NCI-H2171 (cell line): Measurements from ENCODE around the gene JAK1.

Experiments
- DNase-seq: peaks from one replicate; lab custom pipeline; 2025; lab: John Stamatoyannopoulos, UW

Gene JAK1

DNA sequence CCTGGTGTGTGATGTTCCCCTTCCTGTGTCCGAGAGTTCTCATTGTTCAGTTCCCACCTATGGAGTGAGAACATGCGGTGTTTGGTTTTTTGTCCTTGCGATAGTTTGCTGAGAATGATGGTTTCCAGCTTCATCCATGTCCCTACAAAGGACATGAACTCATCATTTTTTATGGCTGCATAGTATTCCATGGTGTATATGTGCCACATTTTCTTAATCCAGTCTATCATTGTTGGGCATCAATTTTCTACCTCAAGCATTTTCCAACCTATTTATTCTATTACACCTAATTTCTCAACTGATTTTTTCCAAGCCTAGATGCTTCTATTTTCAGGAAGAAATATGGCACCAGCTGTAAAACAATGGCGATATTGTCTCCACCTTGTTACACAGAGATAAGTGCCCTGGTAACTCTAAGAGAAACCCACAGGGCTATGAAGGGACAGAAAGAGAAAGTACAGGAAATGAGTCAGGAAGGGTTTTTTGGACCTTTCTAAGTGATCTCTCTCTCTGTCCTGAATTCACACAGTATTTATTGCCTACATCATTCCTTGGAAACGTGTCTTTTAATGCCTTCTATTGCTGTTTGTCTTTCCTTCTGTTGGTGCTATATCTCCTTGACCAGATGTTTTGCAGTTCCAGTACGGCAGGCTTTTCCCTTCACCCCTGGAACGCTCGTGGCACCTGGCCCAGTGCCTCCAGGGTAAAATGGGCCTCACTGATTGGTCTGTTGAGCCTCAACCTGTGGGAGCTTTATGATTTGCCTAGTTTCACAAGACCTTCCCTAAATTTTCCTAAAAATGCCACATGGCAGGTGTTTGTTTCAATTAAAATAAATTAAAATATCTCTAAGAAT is 14.6 kb upstream of the JAK1 start:
- DNase-seq: no peak

DNA sequence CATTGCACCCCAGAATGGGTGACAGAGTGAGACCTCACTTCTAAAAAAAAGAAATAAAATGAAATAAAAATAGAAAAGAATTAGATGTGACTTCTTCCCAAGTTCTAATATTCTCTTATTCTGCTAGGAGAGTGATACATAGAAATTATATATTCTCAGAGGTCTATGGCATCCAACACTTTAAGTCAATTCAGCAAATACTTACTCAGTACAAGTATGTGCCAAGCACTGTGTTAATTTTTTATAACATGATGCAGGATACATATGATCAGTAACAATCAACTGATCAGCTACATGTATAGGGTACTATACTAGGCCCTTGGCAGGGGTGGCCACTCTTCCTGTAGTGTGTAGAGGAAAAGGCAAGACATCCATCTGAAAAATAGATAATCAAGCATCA is 13.0 kb upstream of the JAK1 start:
- no peak for DNase-seq

DNA sequence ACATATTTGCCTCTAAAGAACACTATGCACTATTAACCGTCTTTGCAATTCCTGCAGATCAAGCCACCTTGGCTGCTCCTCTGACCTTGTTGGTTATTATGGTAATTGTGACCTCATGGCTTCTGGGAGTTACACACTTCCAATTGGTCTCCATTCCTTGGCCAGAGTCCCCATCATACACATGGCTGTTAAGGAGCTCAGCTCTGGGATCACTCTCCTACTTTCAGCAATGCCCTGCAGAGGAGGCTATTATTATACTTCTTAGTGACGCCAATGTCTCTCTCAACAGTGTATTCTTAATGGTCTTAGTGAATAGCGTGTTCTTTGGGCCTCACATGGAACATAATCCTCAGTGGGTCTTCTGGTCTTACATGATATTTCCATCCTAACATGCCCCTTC is 10.0 kb upstream of the JAK1 start:
- DNase-seq: no peak

DNA sequence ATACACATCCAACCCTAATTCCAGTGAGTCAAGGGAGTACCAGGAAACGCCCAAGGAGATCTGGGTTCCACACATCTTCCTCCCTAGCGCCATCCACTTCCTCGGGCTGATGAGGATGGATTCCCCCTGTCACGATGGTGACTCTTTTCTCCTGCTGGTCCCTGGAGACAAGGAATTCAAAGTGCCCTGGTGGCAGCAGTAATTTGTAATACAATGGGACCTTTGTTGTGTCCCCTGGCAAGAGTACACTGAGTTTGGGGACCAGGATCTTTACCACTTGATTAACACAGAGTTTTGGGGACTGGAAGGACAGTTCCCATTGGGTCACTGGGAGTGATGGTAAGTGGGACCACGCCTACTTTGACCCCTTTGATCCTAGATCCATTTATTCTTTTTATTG is 9.4 kb upstream of the JAK1 start:
- no peak for DNase-seq

DNA sequence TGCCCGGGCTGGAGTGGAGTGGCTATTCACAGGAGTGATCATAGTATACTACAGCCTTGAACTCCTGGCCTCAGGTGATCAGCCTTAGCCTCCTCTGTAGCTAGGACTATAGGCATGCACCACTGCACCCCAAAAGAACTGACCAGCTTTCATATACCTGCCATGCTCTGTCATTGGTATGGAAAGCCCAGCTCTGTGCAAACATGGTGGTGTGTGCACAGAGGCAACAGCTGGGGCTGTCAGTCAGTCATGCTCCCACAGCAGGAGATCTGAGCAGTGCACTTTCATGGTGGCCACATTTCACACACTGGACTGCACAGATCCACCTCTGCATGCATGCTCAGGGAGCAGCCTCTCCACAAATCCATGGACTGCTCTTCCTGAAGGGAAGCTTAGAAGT is 8.8 kb upstream of the JAK1 start:
- no peak for DNase-seq

DNA sequence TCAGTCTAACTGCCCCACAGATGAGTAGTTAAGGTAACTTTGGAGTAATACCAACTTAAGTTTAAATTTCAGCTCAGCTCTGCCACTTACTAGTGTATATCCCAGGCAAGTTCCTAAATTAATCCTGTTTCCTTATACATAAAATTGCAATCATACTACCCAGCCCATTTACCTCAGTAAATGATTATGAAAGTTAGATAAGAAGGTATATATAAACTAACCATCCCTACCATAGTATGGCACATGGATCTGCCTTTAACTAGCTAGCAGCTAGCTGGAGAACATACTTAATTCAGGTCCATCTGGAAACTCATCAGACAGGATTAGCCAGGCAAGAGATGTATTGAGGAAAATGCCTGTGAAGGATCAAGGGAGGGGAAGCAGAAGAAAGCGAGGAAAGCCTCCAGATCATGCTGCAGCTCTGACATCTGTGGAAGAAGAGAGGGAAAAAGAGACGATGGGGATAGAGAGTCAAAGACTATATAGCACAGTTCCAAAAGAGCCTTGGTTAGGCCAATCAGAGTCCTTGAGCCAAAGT is 8.0 kb upstream of the JAK1 start:
- no peak for DNase-seq

DNA sequence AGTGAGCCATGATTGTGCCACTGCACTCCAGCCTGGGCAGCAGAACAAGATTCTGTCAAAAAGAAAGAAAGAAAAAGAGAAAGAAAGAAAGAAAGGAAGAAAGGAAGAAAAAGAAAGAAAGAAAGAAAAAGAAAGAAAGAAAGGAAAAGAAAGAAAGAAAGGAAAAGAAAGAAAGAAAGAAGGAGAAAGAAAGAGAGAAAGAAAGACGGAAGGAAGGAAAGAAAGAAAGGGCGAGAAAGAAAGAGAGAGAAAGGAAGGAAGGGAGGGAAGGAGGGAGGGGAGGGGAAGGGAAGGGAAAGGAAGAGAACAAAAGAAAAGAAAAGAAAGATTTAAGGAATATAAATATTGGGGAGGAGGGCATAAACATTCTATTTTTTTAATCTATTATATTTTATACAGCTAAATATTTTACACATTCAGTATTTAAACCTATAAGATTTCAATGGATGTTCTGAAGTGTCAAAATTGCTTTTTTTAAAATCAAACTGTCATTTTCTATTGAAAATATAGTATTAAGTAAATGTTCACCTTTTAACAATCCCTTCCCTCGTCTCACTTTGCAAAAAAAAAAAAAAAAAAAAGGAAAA is 6.8 kb upstream of the JAK1 start:
- no peak for DNase-seq

DNA sequence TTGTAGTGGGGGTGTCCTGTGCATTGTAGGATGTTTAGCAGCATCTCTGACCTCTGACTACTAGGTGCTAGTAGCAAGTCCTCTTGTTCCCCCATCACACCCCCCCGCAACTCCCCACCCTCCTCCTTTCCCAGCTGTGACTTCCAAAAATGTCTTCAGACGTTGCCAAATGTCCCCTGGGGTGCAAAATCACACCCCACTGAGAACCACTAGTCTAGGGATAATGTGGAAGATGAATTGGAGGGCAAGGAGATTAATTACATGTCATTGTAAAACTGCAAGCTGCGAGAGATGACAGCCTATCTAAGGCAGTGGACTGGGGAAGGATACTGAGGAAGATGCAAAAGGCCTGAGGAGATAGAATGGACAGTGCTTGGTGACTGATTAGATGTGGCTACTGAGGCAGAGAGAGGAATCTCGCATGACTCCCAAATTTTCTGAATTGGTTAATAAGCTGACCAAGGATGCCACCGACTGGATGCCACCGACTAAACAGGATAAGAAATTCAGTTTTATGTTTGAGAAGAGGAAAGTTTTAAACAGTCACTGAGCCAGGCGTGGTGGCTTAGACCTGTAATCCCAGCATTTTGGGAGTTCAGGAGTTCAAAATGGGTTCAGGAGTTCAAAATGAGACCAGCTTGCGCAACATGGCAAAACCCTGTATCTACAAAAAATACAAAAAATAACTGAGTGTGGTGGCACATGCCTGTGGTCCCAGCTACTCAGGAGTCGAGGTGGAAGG is 3.1 kb upstream of the JAK1 start:
- no peak for DNase-seq

DNA sequence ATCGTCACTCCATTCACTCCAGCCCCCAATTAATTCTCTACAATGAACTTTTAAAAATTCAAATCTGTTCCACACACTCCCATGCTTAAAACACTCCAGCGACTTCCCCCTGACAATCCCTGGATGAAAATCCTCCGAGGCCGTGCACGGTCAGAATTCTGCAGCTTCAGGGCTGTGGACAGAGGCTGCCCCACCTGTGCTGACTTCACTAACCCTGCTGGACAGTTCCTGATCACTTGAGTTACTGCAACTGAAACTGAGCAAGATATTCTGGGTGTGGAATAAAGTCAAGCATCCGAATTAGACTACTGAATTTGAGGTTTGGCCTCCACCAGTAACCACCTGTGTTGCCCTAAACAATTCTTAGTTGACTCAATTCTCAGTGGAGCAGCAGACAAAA is 1.0 kb upstream of the JAK1 start:
- no peak for DNase-seq

DNA sequence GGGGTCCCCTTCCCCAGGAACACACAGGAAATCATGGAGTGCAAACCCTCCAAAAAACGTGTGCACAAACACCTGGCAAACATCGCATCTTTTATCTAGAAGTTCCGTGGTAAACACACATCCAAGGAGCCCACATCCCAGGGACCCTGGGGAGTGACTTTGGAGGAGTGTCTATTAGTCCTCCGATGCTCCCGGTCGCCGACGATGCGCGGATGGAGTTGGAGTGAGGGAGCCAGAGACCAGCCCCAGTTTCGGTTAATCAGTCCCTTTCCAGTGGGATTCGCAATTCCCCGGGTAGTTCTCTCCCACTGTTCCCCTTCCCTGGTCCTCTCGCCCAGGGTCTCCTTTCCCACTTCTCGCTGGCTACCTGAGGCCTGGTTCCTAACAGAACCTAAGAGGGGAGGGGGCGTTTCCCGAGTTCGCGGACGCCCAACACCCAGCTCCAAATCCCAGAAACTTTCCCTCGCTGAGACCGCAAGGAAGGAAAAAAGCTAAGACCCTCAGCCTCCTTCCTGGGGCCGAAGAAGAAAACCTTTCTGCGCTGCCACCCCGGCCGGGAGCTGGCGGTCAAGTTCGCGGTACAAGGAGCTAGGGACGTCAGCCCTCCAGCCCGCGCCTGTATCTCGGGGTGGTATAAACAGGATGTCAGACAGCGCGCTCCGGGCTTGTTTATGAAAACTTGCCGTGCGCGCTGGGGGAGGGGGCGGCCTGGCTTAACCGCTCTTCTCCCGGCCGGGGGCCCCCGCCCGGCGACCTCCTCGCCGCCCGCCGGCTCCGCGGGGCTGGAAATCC is 787 bp downstream of the JAK1 start:
- peak; percentile 9 for DNase-seq

DNA sequence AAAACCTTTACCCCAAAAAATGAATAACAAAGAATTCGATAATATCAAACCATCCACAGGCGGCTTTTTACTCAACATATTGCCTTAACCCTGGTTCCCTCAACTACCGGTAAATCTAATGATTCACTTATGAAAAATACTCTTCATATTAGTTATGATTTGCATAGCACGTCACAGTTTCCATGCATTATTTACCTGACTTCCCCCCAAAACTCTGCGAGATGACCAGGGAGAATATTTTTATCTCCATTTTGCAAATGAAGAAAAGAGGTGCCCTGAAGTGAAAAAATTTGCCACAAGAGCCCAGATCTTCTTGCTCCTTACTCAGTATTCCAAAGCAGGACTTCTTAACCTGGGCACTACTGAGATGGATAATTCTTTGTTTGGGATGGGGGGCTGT is 2.9 kb downstream of the JAK1 start:
- no peak for DNase-seq

DNA sequence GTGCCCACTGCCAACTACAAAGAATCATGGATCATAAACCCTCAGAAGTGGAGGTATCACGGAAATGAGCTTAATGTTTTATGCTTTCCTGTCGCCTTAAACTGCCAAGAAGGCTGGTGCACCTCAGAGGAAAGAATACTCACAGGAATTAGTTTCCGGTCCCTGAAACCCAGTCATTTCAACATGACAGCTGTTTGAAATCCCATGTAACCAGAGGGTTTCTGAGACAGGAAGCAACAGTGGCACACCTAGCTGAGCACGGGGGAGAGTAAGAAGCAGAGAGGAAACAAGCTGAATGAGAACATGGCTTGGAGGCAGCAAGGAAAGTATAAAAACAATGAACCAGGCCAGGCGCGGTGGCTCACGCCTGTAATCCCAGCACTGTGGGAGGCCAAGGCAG is 3.9 kb downstream of the JAK1 start:
- no peak for DNase-seq

DNA sequence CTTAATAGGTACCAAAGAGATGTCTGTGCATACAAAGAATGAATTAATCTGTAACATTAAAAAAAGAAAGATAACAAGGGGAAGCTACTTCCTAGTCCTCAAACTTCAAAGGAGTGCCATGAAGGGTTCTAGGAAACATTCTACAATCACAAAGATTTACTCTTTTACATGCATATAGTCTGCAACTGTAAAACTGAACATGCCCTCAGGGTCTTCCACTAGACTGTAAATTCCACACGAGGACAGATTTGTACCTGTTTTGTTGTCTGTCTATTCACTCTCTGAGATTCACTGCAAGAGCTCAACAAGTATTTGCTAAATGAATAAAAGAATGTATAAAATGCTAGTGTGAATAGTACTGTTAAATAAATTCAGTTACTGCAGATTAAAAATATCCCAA is 4.4 kb downstream of the JAK1 start:
- DNase-seq: no peak

DNA sequence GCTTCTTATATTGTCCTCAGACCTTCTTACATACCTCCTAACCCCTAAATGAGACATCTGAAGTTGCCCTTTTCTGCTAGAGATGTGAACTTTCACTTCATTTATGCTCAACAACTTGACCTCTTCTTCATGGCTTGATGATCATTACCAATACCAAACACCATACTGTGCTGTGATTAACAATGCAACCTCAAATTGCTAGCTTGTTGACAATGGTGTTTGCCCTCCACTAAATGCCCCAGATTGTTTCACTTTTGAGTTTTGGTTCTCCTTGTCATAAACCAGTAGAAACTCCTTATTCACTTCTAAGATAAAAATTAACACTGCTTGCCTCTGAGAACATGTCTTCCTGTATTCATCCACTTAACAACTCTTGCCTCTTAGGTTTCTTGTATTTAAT is 5.6 kb downstream of the JAK1 start:
- no peak for DNase-seq

DNA sequence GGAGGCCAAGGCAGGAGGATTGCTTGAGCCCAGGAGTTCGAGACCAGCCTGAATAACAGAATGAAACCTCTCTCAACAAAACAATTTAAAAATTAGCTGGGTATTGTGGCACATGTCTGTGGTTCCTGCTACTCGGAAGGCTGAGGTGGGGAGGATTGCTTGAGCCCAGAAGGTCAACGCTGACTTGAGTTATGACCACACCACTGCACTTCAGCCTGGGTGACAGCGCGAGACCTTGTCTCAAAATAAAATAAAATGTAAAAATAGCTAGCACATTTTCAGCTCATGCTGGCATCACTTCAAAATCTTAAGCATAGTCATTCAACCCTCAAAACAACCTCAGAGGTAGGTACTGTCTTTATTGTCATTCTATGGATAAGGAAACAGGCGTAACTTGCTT is 6.4 kb downstream of the JAK1 start:
- no peak for DNase-seq

DNA sequence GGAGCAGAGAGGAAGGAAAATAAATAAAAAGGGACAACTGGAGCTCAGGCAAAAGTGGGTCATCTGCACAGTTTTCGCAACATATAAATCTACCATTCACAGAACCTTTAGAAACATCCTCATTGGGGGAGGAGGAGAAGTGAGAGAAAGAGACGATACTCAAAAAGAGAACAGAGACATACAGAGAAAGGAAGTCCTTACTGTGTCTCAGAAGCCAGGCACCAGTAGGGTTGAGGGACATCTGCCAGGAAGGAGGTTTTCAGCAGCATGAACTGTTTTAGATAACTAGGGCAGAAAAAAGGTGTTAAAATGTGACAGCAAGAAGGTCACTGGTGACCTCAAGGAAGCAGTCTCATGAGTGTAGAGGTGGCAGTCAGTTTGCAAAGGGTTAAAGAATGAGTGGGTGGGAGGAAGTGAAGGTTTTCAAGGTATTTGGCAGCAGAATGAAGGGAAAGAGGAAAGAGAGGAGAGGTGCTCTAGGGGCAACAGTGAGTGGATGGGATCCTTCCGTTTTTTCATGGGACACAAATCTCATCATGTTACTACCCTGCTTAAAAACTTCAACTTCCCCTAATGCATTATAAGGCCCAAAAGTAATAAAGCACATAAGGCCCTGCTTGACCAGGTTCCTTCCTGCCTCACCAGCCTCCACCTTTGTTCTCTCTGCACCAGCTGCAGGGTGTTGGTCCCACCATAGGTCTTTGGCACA is 9.5 kb downstream of the JAK1 start:
- no peak for DNase-seq

DNA sequence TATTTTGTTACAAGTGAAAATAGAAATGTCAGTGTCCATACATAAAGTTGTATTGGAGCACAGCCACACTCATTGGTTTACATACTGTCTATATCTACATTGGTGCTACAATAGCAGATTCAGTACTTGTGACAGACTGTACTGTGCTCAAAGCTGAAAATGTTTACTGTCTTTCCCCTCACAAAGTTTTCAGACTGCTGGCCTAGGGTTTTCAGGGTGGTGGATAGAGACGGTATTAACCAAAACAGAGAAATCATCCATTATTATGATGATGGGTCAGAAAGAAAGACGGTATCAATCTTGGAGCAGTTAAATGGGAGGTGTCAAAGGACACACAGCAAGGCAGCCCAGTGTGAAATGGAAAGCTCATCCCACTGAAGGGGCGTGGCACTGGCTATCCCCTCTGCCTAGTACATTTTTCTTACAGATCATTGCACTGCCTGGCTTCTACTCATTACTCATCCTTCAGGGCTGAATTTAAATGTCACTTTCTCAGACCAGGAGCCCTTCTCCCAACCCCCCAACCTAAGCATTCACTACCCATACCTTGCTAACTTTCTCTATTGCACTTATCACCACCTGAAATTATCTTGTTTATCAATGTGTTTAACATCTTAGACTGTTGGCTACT is 10.2 kb downstream of the JAK1 start:
- no peak for DNase-seq

DNA sequence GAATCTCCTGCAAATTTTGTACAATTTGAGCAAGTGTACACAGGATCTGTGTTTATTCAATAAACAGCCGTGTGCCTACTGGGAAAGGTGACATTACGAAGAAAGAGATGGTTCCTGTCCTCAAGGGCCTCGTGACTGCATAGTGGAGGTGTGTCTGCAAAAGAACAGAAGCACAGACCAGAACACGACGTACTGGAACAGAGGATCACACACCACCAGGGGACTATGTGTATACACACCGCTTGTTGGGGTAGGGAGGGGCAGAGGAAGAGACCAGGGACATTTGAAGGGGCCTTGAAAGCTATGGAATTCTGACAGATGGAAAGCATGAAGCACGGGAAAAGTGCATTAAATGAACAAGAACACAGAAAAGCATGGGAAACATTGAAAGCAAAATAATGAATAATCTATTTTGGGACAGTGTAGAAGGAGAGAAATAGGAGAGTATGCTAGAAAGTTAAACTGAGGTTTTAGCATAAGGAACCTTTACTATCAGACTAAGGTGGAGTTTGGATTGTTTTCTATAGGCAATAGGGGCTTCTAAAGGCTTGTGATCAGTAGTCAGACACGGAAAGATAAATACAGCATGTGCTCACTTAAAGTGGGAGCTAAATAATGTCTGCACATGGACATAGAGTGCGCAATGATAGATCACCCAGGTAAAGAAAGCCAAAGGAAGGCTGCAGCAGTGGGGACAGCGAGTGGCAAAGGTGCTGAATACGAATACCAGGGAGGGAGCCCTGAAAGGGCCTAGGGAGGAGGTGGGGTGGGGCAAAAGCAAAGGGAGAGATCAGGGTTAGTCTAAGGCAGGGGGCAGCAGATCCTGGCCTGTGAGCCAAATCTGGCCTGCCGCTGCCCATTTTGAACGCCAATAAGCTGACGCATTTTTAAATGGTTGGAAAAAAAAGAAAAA is 11.0 kb downstream of the JAK1 start:
- no peak for DNase-seq

DNA sequence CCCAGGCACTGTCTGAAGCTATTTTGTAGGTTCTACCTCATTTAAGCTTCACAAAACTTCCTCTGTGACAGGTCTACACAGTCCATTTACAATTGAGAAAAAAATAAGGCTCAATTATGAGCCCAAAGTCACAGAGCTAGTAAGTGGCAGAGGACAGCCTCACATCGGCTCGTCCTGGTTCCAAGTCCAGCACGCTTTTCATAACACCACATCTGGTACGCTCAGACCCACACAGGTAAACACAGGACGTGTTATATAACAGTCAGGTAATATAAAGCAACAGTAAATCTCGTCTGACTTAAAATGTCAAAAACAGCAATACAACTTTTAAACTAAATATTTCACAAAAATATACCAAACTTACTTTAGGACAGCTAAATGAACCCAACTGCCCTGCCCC is 13.1 kb downstream of the JAK1 start:
- DNase-seq: no peak

DNA sequence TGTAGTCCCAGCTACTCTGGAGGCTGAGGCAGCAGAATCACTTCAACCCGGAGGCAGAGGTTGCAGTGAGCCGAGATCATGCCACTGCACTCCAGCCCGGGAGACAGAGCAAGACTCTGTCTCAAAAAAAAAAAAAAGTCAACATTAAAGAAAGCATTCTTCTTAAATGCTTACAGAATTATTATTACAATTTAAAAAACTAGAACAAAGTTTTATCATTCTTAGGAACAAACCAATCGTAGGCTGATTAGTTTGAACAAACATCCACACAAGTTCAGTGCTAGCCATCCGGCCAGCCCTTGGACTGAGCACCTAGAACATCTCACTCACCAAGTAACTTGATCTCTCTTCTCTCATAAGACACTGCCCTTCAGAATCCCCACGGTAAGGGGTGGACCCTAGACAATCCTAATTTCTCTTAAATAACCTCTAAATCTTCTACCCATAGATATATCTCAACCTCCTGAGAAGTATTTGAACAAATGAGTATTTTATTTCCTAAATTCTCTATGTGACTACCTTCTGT is 16.0 kb downstream of the JAK1 start:
- no peak for DNase-seq
